ENCODE data around the gene ANKUB1. TPM values are rescaled to one million over a fixed set of nuclear protein-coding genes. Genes with fewer than 3 reads are reported as not detected.
"Not testable (repeated sequence)": the region's sequence is repeated elsewhere in the genome, so short reads cannot be mapped to it uniquely, and the experiment has no call there.

Gene ANKUB1
- not detected in 2 replicates for total RNA-seq (ENCODE audit: low replicate concordance)

DNA sequence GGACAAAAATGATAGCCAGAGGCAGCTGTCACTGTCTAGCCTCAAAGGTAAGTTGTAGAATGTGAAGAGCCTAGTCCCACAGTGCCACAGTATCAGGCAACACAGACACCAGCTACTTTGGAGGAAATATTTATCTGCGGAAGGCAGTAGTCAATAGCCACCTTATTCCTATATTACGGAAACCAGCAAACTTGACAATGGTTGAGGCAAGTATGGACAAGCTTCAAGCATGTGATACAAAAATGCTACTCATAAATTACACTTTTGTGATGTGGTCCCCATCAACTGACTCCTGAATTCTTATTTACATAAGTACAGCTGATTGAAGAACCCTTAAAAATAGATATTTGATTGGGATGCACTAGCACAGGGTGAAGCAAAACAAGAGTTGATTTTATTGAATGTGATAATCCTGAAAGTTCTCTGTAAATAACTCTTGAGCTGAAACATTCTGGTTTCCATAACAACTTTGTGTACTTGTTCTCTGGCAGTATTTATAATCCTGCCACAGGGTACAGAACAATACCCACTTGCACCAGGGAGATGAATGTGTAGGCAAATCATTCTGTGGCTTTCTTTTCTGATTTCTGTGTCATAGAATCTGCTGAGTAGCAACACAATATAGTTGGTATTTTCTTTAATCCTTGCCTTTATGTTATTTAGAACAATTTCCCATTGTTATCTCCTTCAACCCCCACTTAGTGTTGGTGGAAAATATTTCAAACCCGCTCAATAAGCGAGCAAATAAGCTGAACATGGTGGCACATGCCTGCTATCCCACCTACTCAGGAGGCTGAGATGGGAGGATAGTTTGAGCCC lies at the start of gene ANKUB1:
TSS of gene ANKUB1 (minus strand) at position 103 of the 819 bp plus-strand sequence. CDS start 188 bp downstream, outside the sequence.
- TF ChIP-seq, protein P1, sequence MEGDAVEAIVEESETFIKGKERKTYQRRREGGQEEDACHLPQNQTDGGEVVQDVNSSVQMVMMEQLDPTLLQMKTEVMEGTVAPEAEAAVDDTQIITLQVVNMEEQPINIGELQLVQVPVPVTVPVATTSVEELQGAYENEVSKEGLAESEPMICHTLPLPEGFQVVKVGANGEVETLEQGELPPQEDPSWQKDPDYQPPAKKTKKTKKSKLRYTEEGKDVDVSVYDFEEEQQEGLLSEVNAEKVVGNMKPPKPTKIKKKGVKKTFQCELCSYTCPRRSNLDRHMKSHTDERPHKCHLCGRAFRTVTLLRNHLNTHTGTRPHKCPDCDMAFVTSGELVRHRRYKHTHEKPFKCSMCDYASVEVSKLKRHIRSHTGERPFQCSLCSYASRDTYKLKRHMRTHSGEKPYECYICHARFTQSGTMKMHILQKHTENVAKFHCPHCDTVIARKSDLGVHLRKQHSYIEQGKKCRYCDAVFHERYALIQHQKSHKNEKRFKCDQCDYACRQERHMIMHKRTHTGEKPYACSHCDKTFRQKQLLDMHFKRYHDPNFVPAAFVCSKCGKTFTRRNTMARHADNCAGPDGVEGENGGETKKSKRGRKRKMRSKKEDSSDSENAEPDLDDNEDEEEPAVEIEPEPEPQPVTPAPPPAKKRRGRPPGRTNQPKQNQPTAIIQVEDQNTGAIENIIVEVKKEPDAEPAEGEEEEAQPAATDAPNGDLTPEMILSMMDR (IDR thresholded peaks at IDR 0.05; ENCODE audit: insufficient read depth, low read length), result no peak
- no peak within 1 kb of the TSS for H3K4me3 ChIP-seq (ENCODE audit: low read depth, low read length)
- no peak for DNase-seq (ENCODE audit: low read depth)

- TF ChIP-seq, protein P1 (IDR thresholded peaks at IDR 0.05; ENCODE audit: insufficient read depth, low read length), result no peak
- H3K4me3 ChIP-seq (ENCODE audit: low read depth, low read length), result no peak overlapping the region
- DNase-seq (ENCODE audit: low read depth), result no peak
Observed at GRCh38 chr3:149839896-149840295, 47.5 kb upstream of the ANKUB1 start.

GRCh38 chr3:149839469-149839868 lies 47.1 kb upstream of the ANKUB1 start:
- H3K4me3 ChIP-seq (ENCODE audit: low read depth, low read length); DNase-seq (ENCODE audit: low read depth): not testable (repeated sequence)

- not testable (repeated sequence) for DNase-seq (ENCODE audit: low read depth); H3K4me3 ChIP-seq (ENCODE audit: low read depth, low read length)
Observed at GRCh38 chr3:149838491-149838890, 46.1 kb upstream of the ANKUB1 start.

DNA sequence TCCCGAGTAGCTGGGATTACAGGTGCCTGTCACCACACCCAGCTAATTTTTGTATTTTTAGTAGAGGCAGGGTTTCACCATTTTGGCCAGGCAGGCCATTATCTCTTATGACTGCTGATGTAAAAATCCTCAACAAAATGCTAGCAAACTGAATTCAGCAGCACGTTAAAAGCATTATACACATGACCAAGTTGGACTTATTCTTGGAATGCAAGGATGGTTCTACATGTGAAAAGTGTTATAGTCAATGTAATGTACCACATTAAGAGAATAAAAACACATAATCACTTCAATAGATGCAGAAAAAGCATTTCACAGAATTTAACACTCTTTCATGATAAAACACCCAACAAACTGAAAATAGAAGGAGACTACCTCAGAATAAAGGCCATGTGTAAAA lies 40.9 kb upstream of the ANKUB1 start:
- TF ChIP-seq, protein P1 (IDR thresholded peaks at IDR 0.05; ENCODE audit: insufficient read depth, low read length), result no peak
- no peak overlapping the region for H3K4me3 ChIP-seq (ENCODE audit: low read depth, low read length)
- no peak for DNase-seq (ENCODE audit: low read depth)

DNA sequence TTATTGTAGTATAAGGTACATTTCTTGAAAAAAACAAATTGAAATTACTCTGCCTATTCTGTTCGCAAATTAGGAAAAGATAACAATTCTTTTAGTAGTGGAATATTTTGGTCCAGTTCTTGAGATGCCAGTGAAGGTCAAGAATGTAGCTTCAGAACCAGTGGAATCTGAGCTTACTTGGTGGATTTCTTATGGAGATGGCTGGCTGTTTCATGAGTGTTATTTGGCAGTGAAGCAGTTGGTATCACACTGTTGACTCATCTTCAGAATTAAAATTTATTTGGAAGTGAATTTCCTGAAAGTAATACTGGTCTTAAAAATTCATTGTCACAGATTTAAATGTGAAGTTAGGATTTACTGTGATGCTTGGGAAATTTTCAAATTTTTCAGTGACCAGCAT lies 39.7 kb upstream of the ANKUB1 start:
- DNase-seq (ENCODE audit: low read depth), result peak; percentile 21
- no peak overlapping the region for H3K4me3 ChIP-seq (ENCODE audit: low read depth, low read length)

GRCh38 chr3:149831321-149831720 lies 39.0 kb upstream of the ANKUB1 start:
- TF ChIP-seq, protein P1 (IDR thresholded peaks at IDR 0.05; ENCODE audit: insufficient read depth, low read length), result no peak
- no peak overlapping the region for H3K4me3 ChIP-seq (ENCODE audit: low read depth, low read length)
- DNase-seq (ENCODE audit: low read depth), result no peak

More for the DNA sequence above, 39.7 kb upstream of the ANKUB1 start:
- TF ChIP-seq, protein P1 (IDR thresholded peaks at IDR 0.05; ENCODE audit: insufficient read depth, low read length), result no peak

DNA sequence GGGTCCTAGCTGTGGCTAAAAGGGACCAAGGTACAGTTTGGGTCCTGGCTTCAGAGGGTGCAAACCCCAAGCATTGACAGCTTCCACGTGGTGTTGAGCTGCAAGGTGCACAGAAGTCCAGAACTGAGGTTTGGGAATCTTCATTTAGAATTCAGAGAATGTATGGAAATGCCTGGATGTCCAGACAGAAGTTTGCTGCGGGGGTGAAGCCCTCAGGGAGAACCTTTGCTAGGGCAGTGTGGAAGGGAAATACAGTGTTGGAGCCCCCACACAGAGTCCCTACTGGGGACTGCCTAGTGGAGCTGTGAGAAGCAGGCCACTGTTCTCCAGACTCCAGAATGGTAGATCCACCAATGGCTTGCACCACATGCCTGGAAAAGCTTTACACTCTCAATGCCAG lies 38.5 kb upstream of the ANKUB1 start:
- DNase-seq (ENCODE audit: low read depth), result no peak
- no peak overlapping the region for H3K4me3 ChIP-seq (ENCODE audit: low read depth, low read length)
- TF ChIP-seq, protein P1 (IDR thresholded peaks at IDR 0.05; ENCODE audit: insufficient read depth, low read length), result no peak

GRCh38 chr3:149829631-149830030 lies 37.3 kb upstream of the ANKUB1 start:
- not testable (repeated sequence) for DNase-seq (ENCODE audit: low read depth); H3K4me3 ChIP-seq (ENCODE audit: low read depth, low read length)
